AG04450 (cell line): ENCODE measurements around the gene FEM1B. TPM values are rescaled to one million over a fixed set of nuclear protein-coding genes. Genes with fewer than 3 reads are reported as not detected.

Experiments
- CTCF ChIA-PET: fragments of 300-600, 350-600 bp; formaldehyde crosslinking; extraction: SDS; loops from one replicate; lab custom pipeline; 2022; ENCODE audit warnings: antibody characterized with exemption, inconsistent platforms; lab: Charles Lee
- POLR2A ChIA-PET: fragments of 350-600 bp; formaldehyde crosslinking; extraction: SDS; loops from one replicate; lab custom pipeline; 2021; ENCODE audit warnings: antibody characterized with exemption, inconsistent platforms; lab: Yijun Ruan, JAX
- DNase-seq: peaks from one replicate; pipeline ENCODE4 v3.0.0-alpha.2; 2011; ENCODE audit warnings: low read depth, low spot score
- H3K27ac ChIP-seq: one replicate; pipeline ENCODE4 v1.5.1; 2012; ENCODE audit warnings: low read depth, low read length, control low read depth
- H3K27me3 ChIP-seq: one replicate; pipeline ENCODE4 v1.6.0; 2012; ENCODE audit warnings: low read length; ENCODE audit not compliant: control insufficient read depth, insufficient read depth
- H3K4me3 ChIP-seq: 2 replicates; pipeline ENCODE4 v1.5.1; 2011; ENCODE audit warnings: mild to moderate bottlenecking, low read depth, low read length, control low read depth
- H3K9me3 ChIP-seq: 2 replicates; pipeline ENCODE4 v1.5.1; 2012; ENCODE audit warnings: low read length; ENCODE audit not compliant: control insufficient read depth, insufficient read depth
- CTCF ChIP-seq: IDR thresholded peaks from 2 replicates; pipeline ENCODE4 v1.5.1; 2011; ENCODE audit warnings: low read depth, low read length, control low read depth, inconsistent platforms
- polyA plus RNA-seq: library from polyadenylated mRNA; depleted of rRNA; stranded (reverse); fragments of >200 nt; gene quantifications from 2 replicates; pipeline ENCODE4 v1.2.3, GENCODE V29; 2011

FEM1B gene
- polyA plus RNA-seq, 1 experiment: 46.5 TPM

DNA sequence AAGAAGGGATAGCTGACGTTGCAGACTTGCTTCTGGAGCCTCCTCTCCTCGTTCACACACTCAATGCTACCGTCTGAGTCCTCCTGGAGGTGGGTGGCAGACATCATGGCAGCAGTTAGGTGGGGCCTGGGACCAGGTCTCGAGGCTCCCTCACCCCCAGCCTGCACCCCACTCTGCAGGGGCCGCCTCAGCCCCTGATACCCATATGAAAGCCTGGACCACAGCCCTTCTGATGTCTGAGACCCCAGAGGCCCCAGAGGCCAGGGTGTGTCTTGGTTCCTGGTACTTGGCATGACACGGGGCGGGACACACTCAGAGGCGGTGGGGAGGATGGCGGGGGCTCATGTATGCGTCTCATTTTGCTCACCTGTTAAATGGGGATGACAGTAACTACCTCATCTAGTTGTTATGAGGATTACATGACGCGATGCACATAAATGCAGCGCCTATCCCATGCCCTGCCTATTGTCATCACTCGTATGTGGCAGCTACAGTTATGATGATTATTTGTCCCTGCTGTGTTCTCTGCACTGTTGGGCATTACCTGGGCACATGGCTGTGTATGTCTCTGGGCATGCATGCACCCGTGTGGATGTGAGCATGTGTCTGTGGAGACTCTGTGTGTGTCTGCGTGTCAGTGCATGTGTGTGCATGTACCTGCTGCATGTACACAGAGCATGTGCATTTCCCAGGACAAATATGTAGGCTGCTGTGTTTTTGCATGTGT lies 39.9 kb downstream of the FEM1B start:
- TF ChIP-seq CTCF: no peak
- ChIA-PET POLR2A (interaction anchor here (0.6 kb wide), 1 partner anchor 292 kb away, joined by 3 read pairs; no protein-coding TSS in a partner anchor), CTCF (interaction anchor here (0.6 to 3.1 kb wide), 2 partner anchors 11 to 184 kb away, joined by 4 to 13 read pairs; no protein-coding TSS in a partner anchor)
- Histone ChIP-seq H3K4me3 (no peak overlapping the region), H3K9me3 (no peaks in the 10 kb centered on the region; the same call in 1 of the 2 replicates), H3K27me3 (no peaks in the 10 kb centered on the region), H3K27ac (no peak overlapping the region)
- no peak for DNase-seq

GRCh38 chr15:68318008-68318835 lies 40.7 kb downstream of the FEM1B start:
- no peak for TF ChIP-seq CTCF
- ChIA-PET POLR2A (no interaction called here), CTCF (no interaction called here)
- H3K27me3 ChIP-seq: no peaks in the 10 kb centered on the region
- DNase-seq: no peak
- H3K27ac ChIP-seq: no peak overlapping the region
- no peak overlapping the region for H3K4me3 ChIP-seq
- no peaks in the 10 kb centered on the region; the same call in 1 of the 2 replicates for H3K9me3 ChIP-seq

- ChIA-PET POLR2A (no interaction called here), CTCF (interaction anchor here (1.3 kb wide), 1 partner anchor 13 kb away, joined by 3 read pairs; no protein-coding TSS in a partner anchor)
These were observed 41.7 kb downstream of the FEM1B start for GRCh38 chr15:68318931-68319909.

GRCh38 chr15:68319997-68320396 lies 42.5 kb downstream of the FEM1B start:
- no peak overlapping the region for H3K27ac ChIP-seq
- no peak for TF ChIP-seq CTCF
- CTCF ChIA-PET: interaction anchor here (1.3 kb wide), 1 partner anchor 14 kb away, joined by 3 read pairs; no protein-coding TSS in a partner anchor
- no peaks in the 10 kb centered on the region for H3K27me3 ChIP-seq
- no peak overlapping the region for H3K4me3 ChIP-seq
- POLR2A ChIA-PET: no interaction called here
- H3K9me3 ChIP-seq: no peaks in the 10 kb centered on the region; the same call in 1 of the 2 replicates
- DNase-seq: no peak

More at GRCh38 chr15:68318931-68319909, 41.7 kb downstream of the FEM1B start:
- no peaks in the 10 kb centered on the region; the same call in 1 of the 2 replicates for H3K9me3 ChIP-seq
- no peak overlapping the region for H3K4me3 ChIP-seq
- no peaks in the 10 kb centered on the region for H3K27me3 ChIP-seq
- H3K27ac ChIP-seq: no peak overlapping the region
- DNase-seq: no peak
- no peak for TF ChIP-seq CTCF
